Endothelial cell of umbilical vein (primary cell): ENCODE results near the gene RCOR2. TPM values are rescaled to one million over a fixed set of nuclear protein-coding genes. Genes with fewer than 3 reads are reported as not detected.

Experiments
- Bru-seq: library from RNA; stranded (reverse); fragments of 400-500 nt; gene quantifications from one replicate; lab custom pipeline; 2021; lab: Mats Ljungman, UMichigan
- BruChase-seq, 2 experiments: library from RNA; stranded (reverse); fragments of 400-500 nt; gene quantifications; one replicate each; lab custom pipeline; 2021; lab: Mats Ljungman, UMichigan
- BruUV-seq: library from RNA; stranded (reverse); fragments of 400-500 nt; replicated peaks from 2 replicates; lab custom pipeline; 2021; lab: Mats Ljungman, UMichigan
- CTCF ChIA-PET: fragments of 300-600, 350-600 bp; sonication (Branson Sonifier 250); formaldehyde crosslinking; loops from one replicate; lab custom pipeline; 2021; ENCODE audit warnings: antibody characterized with exemption, inconsistent platforms; lab: Charles Lee
- POLR2A ChIA-PET: fragments of 300-600, 350-600 bp; sonication (Branson Sonifier 250); formaldehyde crosslinking; loops from one replicate; lab custom pipeline; 2021; ENCODE audit warnings: antibody characterized with exemption, inconsistent platforms; lab: Charles Lee
- DNase-seq: peaks from one replicate; pipeline ENCODE4 v3.0.0-alpha.2; 2011; ENCODE audit warnings: low read depth, low spot score
- FAIRE-seq: peaks from 2 replicates; lab custom pipeline; 2011; peaks lifted over from hg19 to GRCh38; lab: Jason Lieb, UNC
- H2AFZ ChIP-seq: 2 replicates; pipeline ENCODE4 v1.6.0; 2012; ENCODE audit warnings: low read depth, low read length, control low read depth, inconsistent platforms
- H3K27ac ChIP-seq: 2 replicates; pipeline ENCODE4 v1.5.1; 2011; ENCODE audit warnings: low read depth, mild to moderate bottlenecking, control low read depth, low read length, moderate library complexity; ENCODE audit not compliant: insufficient read depth
- H3K27me3 ChIP-seq, 2 experiments: 2 replicates each; pipeline versions ENCODE4 v1.6.0 to v1.6.1; 2011; ENCODE audit warnings: low read length in 2 of 2, mixed read lengths in 1 of 2; ENCODE audit not compliant: control insufficient read depth in 2 of 2, insufficient read depth in 2 of 2
- H3K36me3 ChIP-seq, 2 experiments: 2 replicates in 1 of 2; 3 replicates in 1 of 2; pipeline ENCODE4 v1.5.1; 2011; ENCODE audit warnings: low read length in 2 of 2, mild to moderate bottlenecking in 1 of 2, moderate library complexity in 1 of 2; ENCODE audit not compliant: control insufficient read depth in 2 of 2, insufficient read depth in 2 of 2; ENCODE audit errors: extremely low read depth in 1 of 2
- H3K4me1 ChIP-seq: 3 replicates; pipeline ENCODE4 v1.5.1; 2011; ENCODE audit warnings: mild to moderate bottlenecking, low read length; ENCODE audit not compliant: control insufficient read depth, insufficient read depth; ENCODE audit errors: extremely low read depth
- H3K4me2 ChIP-seq: 2 replicates; pipeline ENCODE4 v1.6.1; 2011; ENCODE audit warnings: low read length, control low read depth, mixed read lengths; ENCODE audit not compliant: insufficient read depth
- H3K4me3 ChIP-seq, 3 experiments: fragments of 200-600 bp in 1 of 3; sonication (generic), shearing (Covaris generic) in 1 of 3; replicated peaks in 1 of 3; 2 replicates each; pipeline ENCODE4 v1.5.1; 2011 to 2016; ENCODE audit warnings: control low read depth in 3 of 3, low read length in 3 of 3, mild to moderate bottlenecking in 2 of 3, inconsistent platforms in 1 of 3, low read depth in 1 of 3, moderate library complexity in 1 of 3; ENCODE audit not compliant: insufficient read depth in 1 of 3
- H3K79me2 ChIP-seq: 2 replicates; pipeline ENCODE4 v1.6.0; 2012; ENCODE audit warnings: low read length, inconsistent platforms; ENCODE audit not compliant: control insufficient read depth, insufficient read depth
- H3K9ac ChIP-seq: replicated peaks from 2 replicates; pipeline ENCODE3; 2011; ENCODE audit warnings: low read length, control low read depth; ENCODE audit not compliant: insufficient read depth; ENCODE audit errors: extremely low read depth
- H3K9me1 ChIP-seq: replicated peaks from 3 replicates; pipeline ENCODE4 v1.6.0; 2011; ENCODE audit warnings: mild to moderate bottlenecking, low read length; ENCODE audit not compliant: control insufficient read depth, insufficient read depth; ENCODE audit errors: extremely low read depth
- H3K9me3 ChIP-seq: replicated peaks from 2 replicates; pipeline ENCODE4 v1.5.1; 2012; ENCODE audit warnings: low read length, inconsistent platforms; ENCODE audit not compliant: control insufficient read depth, insufficient read depth
- H4K20me1 ChIP-seq: replicated peaks from 2 replicates; pipeline ENCODE3; 2011; ENCODE audit warnings: mild to moderate bottlenecking, low read length; ENCODE audit not compliant: control insufficient read depth, insufficient read depth; ENCODE audit errors: extremely low read depth
- CTCF ChIP-seq, 2 donors: IDR thresholded peaks; 1 replicate in 1 of 2; 2 replicates in 1 of 2; pipeline ENCODE4 v1.5.1; 2011; ENCODE audit warnings: low read length in 2 of 2, mild to moderate bottlenecking in 2 of 2, moderate library complexity in 2 of 2, control low read depth in 1 of 2, inconsistent platforms in 1 of 2, low read depth in 1 of 2; ENCODE audit not compliant: insufficient read depth in 1 of 2; ENCODE audit errors: extremely low read depth in 1 of 2
- JUN ChIP-seq: IDR thresholded peaks from 2 replicates; pipeline ENCODE4 v1.6.1; 2011; ENCODE audit warnings: borderline replicate concordance, low read depth; ENCODE audit not compliant: insufficient read length, insufficient read depth
- MAX ChIP-seq: IDR thresholded peaks from 2 replicates; pipeline ENCODE4 v1.6.1; 2011; ENCODE audit not compliant: insufficient read depth, insufficient read length
- POLR2AphosphoS5 ChIP-seq: IDR thresholded peaks from 2 replicates; pipeline ENCODE4 v1.6.1; 2012; ENCODE audit warnings: low read depth, mild to moderate bottlenecking, control low read depth, low read length, moderate library complexity; ENCODE audit not compliant: insufficient read depth
- dilution Hi-C: fragments of 300-500 bp; cut with MboI; formaldehyde crosslinking; loops from one replicate; pipeline ENCODE4 v1.15.0; 2019; ENCODE audit warnings: low sequenced_read_pairs; ENCODE audit not compliant: extremely low pct_ligation_motif_present
- intact Hi-C: fragments of 100-400 bp; cut with micrococcal nuclease; formaldehyde crosslinking; loops from one replicate; pipeline ENCODE4 v1.10.0; 2022
- long read RNA-seq: library from polyadenylated mRNA; stranded (forward); transcript quantifications from one replicate; pipeline ENCODE4 v2.0.0, GENCODE V29; 2021
- polyA minus RNA-seq, 3 experiments: library from RNA; depleted of rRNA, polyadenylated mRNA; stranded (reverse); fragments of >200 nt; gene quantifications; 1 replicate in 1 of 3; 2 replicates in 2 of 3; pipeline ENCODE4 v1.2.3, GENCODE V29; 2011
- polyA plus RNA-seq, 4 experiments: library from polyadenylated mRNA; depleted of rRNA in 3 of 4; stranded (reverse) in 3 of 4; unstranded in 1 of 4; fragments of >200 nt; gene quantifications; 2 replicates each; pipeline versions ENCODE4 v1.2.1 to v1.2.3, GENCODE V29; 2011 to 2012; ENCODE audit warnings: missing spikeins in 1 of 4
- total RNA-seq: library from RNA; stranded (reverse); gene quantifications from 2 replicates; pipeline ENCODE4 v1.2.3, GENCODE V29; 2021

RCOR2 gene
- total RNA-seq (0.13 and 1.7 TPM in 2 replicates), polyA plus RNA-seq (0.43 and 0.63 TPM in 2 replicates), polyA minus RNA-seq (0.36 and 0.70 TPM in 2 replicates), Bru-seq, nascent RNA (percentile 11 among the genes with signal in this experiment), BruChase-seq, experiment 1, labeled RNA remaining after a 6-hour chase (not detected), BruChase-seq, experiment 2, labeled RNA remaining after a 2-hour chase (not detected)
- 0.45 and 0.59 TPM in 2 replicates for polyA plus RNA-seq (2011; cell fraction: cytosol; rRNA removed)
- polyA plus RNA-seq (2011; cell fraction: nucleus; rRNA removed), result 0.59 and 0.66 TPM in 2 replicates
- 0.28 and 0.30 TPM in 2 replicates for polyA plus RNA-seq (2012)
- polyA minus RNA-seq (2011; cell fraction: cytosol; rRNA and poly(A)+ RNA removed), result 1.3 TPM
- 0.24 TPM in 1 of 2 replicates, not detected in the other for polyA minus RNA-seq (2011; cell fraction: nucleus; rRNA and poly(A)+ RNA removed)
- long read RNA-seq, partial matches to known transcripts, result 0 of 1 reads
- long read RNA-seq, other reads (novel, unspliced or antisense), result 1 of 1 reads

GRCh38 chr11:63916837-63917691, at the start of gene RCOR2:
RCOR2 (minus strand) TSS chr11:63917164; CDS start chr11:63916456, 708 bp downstream.
- dilution Hi-C loops (no loop called here), intact Hi-C loops (loop anchor here (2.0 to 5.0 kb wide), 2 partner anchors 22 to 230 kb away; partner anchors contain the start of gene NAA40)
- H2AFZ ChIP-seq, result peak within 1 kb of the TSS; percentile 92
- no peaks in the 10 kb centered on the region for H3K9me1 ChIP-seq
- H4K20me1 ChIP-seq, result no peaks in the 10 kb centered on the region
- no peaks in the 10 kb centered on the region for H3K9me3 ChIP-seq
- BruUV-seq, result no TSS peak
- ChIA-PET CTCF (interaction anchor here (0.5 to 2.3 kb wide), 13 partner anchors 10 to 157 kb away, joined by 3 to 16 read pairs (median 5); partner anchors contain the start of genes MARK2, NAA40 and ZFTA), POLR2A (interaction anchor here (0.7 kb wide), 1 partner anchor 29 kb away, joined by 3 read pairs; no protein-coding TSS in a partner anchor)
- H3K27ac ChIP-seq, result no peak within 1 kb of the TSS
- FAIRE-seq (no peak), DNase-seq (peak; percentile 52)
- H3K4me2 ChIP-seq, result peak within 1 kb of the TSS; percentile 71
- no peak for TF ChIP-seq MAX
- TF ChIP-seq POLR2AphosphoS5, result peak; percentile 18
- TF ChIP-seq CTCF (IDR thresholded peaks at IDR 0.05; ENCODE audit: extremely low read depth in 1 of 2, insufficient read depth in 1 of 2, low read depth in 1 of 2, low read length in 2 of 2), result no peak
- no peak for TF ChIP-seq JUN
- no peaks in the 10 kb centered on the region for H3K79me2 ChIP-seq
- peak within 1 kb of the TSS; percentile 25 to 34 (median 32) for H3K4me3 ChIP-seq
- no peaks in the 10 kb centered on the region for H3K36me3 ChIP-seq
- peaks cover 0 to 4% of the 10 kb centered on the region in 2 experiments for H3K27me3 ChIP-seq
- no peak within 1 kb of the TSS for H3K9ac ChIP-seq
- H3K4me1 ChIP-seq, result peaks cover 7% of the 10 kb centered on the region
